Fibroblast of villous mesenchyme (primary cell): ENCODE data around the gene FYN. TPM values are rescaled to one million over a fixed set of nuclear protein-coding genes. Genes with fewer than 3 reads are reported as not detected.

Source experiments
- DNase-seq: peaks from one replicate; pipeline ENCODE4 v3.0.0-alpha.2; 2010; ENCODE audit warnings: low read depth
- H3K4me3 ChIP-seq: 2 replicates; pipeline ENCODE4 v1.5.1; 2011; ENCODE audit warnings: low read depth, mild to moderate bottlenecking, low read length
- CTCF ChIP-seq: IDR thresholded peaks from 2 replicates; pipeline ENCODE4 v1.5.1; 2012; ENCODE audit warnings: low read depth, mild to moderate bottlenecking, low read length; ENCODE audit not compliant: insufficient read depth
- total RNA-seq: library from RNA; depleted of rRNA; stranded (reverse); fragments of >200 nt; gene quantifications from 2 replicates; pipeline ENCODE4 v1.2.3, GENCODE V29; 2012

Gene FYN
- total RNA-seq, 1 donor: 26.8 TPM

GRCh38 chr6:111620169-111620568 is 253.1 kb downstream of the FYN start:
- no peak for TF ChIP-seq CTCF
- DNase-seq: no peak

DNA sequence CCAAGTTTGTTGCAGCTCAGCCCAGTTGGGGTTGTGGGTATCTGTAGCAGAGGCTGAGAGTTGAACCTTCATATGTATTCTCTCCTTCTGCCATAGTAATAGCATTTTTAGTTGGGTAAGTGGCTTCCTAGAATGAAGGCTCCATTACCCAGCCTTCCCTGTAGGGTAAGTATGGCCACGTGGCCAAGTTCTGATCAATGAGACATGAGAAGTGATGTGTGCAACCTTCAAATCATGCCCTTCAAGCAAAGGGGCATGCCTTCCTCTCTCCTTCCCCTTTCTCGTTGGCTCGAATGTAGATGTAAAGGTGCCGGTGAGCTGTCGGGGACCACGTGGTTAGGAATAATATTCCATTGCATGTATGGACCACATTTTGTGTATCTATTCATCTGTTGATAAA is 254.8 kb downstream of the FYN start:
- DNase-seq: no peak
- TF ChIP-seq CTCF: no peak
- H3K4me3 ChIP-seq: no peak overlapping the region

More at GRCh38 chr6:111620169-111620568, 253.1 kb downstream of the FYN start:
- no peak overlapping the region for H3K4me3 ChIP-seq

GRCh38 chr6:111617149-111617548 is 256.1 kb downstream of the FYN start:
- TF ChIP-seq CTCF: no peak
- DNase-seq: no peak
- H3K4me3 ChIP-seq: no peak overlapping the region

DNA sequence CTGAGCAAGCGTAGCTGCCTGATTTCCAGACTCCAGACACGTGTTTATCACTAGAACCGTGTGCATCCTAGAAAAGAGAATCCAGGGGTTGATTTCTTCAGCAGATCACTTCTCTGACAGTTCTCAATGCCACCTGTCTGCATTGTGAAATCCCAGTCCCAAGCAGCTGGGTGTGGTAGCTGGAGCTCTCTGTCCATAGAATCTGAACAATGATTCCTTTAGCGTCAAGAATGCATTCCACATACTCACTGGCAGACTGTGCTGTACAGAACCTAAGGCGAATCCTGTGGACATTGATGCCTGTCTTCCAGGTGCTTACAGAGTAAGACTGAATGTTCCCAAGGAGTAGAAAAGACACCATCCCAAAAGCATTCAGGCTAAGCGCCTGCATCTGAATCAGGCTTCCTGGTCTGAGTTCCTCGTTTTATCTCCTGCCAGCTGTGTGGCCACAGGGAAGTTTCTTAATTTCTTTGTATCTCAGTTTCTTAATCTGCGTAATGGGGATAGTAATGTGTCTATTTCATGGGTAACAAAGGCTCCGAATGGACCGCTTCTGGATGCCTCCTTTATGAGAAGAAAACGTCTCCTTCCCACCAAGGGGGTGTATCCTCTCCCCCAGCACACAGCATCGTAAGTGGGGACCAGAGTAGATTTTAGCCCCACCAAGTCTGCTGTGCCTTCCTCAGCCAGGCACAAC is 257.2 kb downstream of the FYN start:
- no peak for TF ChIP-seq CTCF
- no peak overlapping the region for H3K4me3 ChIP-seq
- DNase-seq: no peak

- no peak for TF ChIP-seq CTCF
- no peak for DNase-seq
- no peak overlapping the region for H3K4me3 ChIP-seq
Measured at GRCh38 chr6:111614833-111615582, 258.2 kb downstream of the FYN start.

DNA sequence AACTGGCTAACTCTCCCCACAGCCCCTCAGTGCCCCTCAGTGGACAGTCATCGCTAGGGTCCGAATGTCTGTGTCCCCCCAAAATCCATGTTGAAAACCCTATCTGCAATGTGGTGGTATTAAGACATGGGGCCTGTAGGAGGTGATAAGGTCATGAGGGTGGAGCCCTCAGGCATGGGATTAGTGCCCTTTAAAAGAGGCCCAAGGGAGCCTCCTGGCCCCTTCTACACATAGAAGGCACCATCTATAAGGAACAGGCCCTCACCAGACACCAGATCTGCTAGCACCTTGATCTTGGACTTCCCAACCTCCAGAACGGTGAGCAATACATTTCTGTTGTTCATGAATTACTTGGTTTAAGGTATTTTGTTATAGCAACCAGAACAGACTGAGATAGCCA is 260.9 kb downstream of the FYN start:
- no peak for TF ChIP-seq CTCF
- no peak for DNase-seq
- H3K4me3 ChIP-seq: no peak overlapping the region
